Keratinocyte (primary cell): ENCODE results near the gene USP35. TPM values are rescaled to one million over a fixed set of nuclear protein-coding genes. Genes with fewer than 3 reads are reported as not detected.

Experiments
- DNase-seq: peaks from one replicate; pipeline ENCODE4 v3.0.0-alpha.2; 2011; ENCODE audit warnings: low read depth, missing footprints, low spot score
- FAIRE-seq: peaks from 2 replicates; lab custom pipeline; 2011; peaks lifted over from hg19 to GRCh38; lab: Jason Lieb, UNC
- H2AFZ ChIP-seq: 2 replicates; pipeline ENCODE4 v1.6.0; 2012; ENCODE audit warnings: low read length, control low read depth, inconsistent platforms; ENCODE audit not compliant: control insufficient read depth
- H3K27ac ChIP-seq: 2 replicates; pipeline ENCODE4 v1.5.1; 2011; ENCODE audit warnings: low read length; ENCODE audit not compliant: control insufficient read depth, insufficient read depth
- H3K27me3 ChIP-seq: 3 replicates; pipeline ENCODE4 v1.6.0; 2011; ENCODE audit warnings: low read length; ENCODE audit not compliant: control insufficient read depth, insufficient read depth; ENCODE audit errors: extremely low read depth
- H3K36me3 ChIP-seq, 2 experiments: 2 replicates in 1 of 2; 3 replicates in 1 of 2; pipeline ENCODE4 v1.5.1; 2011; ENCODE audit warnings: low read length in 2 of 2, mild to moderate bottlenecking in 1 of 2; ENCODE audit not compliant: control insufficient read depth in 2 of 2, insufficient read depth in 2 of 2; ENCODE audit errors: extremely low read depth in 1 of 2
- H3K4me1 ChIP-seq: 3 replicates; pipeline ENCODE4 v1.5.1; 2011; ENCODE audit warnings: low read length; ENCODE audit not compliant: control insufficient read depth, insufficient read depth; ENCODE audit errors: extremely low read depth
- H3K4me2 ChIP-seq: 3 replicates; pipeline ENCODE4 v1.6.0; 2011; ENCODE audit warnings: low read depth, low read length; ENCODE audit not compliant: control insufficient read depth, insufficient read depth; ENCODE audit errors: extremely low read depth
- H3K4me3 ChIP-seq, 3 experiments: fragments of 200-600 bp in 1 of 3; sonication (generic) in 1 of 3; 2 replicates in 2 of 3; 3 replicates in 1 of 3; pipeline ENCODE4 v1.5.1; 2011 to 2016; ENCODE audit warnings: low read length in 3 of 3, mild to moderate bottlenecking in 3 of 3, control low read depth in 2 of 3, inconsistent platforms in 1 of 3, low read depth in 1 of 3, mixed read lengths in 1 of 3, mixed run types in 1 of 3, moderate library complexity in 1 of 3; ENCODE audit not compliant: control insufficient read depth in 2 of 3, insufficient read depth in 2 of 3; ENCODE audit errors: extremely low read depth in 1 of 3
- H3K79me2 ChIP-seq: 2 replicates; pipeline ENCODE4 v1.6.0; 2012; ENCODE audit warnings: low read length; ENCODE audit not compliant: control insufficient read depth, insufficient read depth
- H3K9ac ChIP-seq: 3 replicates; pipeline ENCODE4 v1.6.0; 2011; ENCODE audit warnings: low read length; ENCODE audit not compliant: control insufficient read depth, insufficient read depth; ENCODE audit errors: extremely low read depth
- H3K9me1 ChIP-seq: 3 replicates; pipeline ENCODE4 v1.6.0; 2011; ENCODE audit warnings: low read length; ENCODE audit not compliant: control insufficient read depth, insufficient read depth; ENCODE audit errors: extremely low read depth
- H3K9me3 ChIP-seq: 2 replicates; pipeline ENCODE4 v1.5.1; 2012; ENCODE audit warnings: low read depth, low read length; ENCODE audit not compliant: control insufficient read depth
- H4K20me1 ChIP-seq: 3 replicates; pipeline ENCODE4 v1.6.0; 2011; ENCODE audit warnings: low read length; ENCODE audit not compliant: control insufficient read depth, insufficient read depth; ENCODE audit errors: extremely low read depth
- EZH2 ChIP-seq: IDR thresholded peaks from one replicate; pipeline ENCODE4 v1.6.1; 2012; ENCODE audit warnings: inconsistent platforms, mild to moderate bottlenecking, low read length, moderate library complexity
- dilution Hi-C: fragments of 300-500 bp; cut with MboI; formaldehyde crosslinking; loops from one replicate; pipeline ENCODE4 v1.7.0; 2020; ENCODE audit warnings: low sequenced_read_pairs; ENCODE audit not compliant: extremely low pct_ligation_motif_present
- polyA plus RNA-seq, 5 experiments: library from polyadenylated mRNA; depleted of rRNA in 3 of 5; stranded (reverse) in 3 of 5; stranded (forward) in 1 of 5; unstranded in 1 of 5; fragments of >200 nt; gene quantifications; 1 replicate in 1 of 5; 2 replicates in 3 of 5; 3 replicates in 1 of 5; pipeline versions ENCODE4 v1.2.1 to v1.2.3, GENCODE V29; 2011 to 2012; ENCODE audit warnings: missing spikeins in 2 of 5, low read depth in 1 of 5, low replicate concordance in 1 of 5
- TF ChIP-seq, protein P1 (sequence below), 3 experiments: IDR thresholded peaks in 1 of 3; conservative IDR thresholded peaks in 1 of 3; optimal IDR thresholded peaks in 1 of 3; 2 replicates in 2 of 3; 3 replicates in 1 of 3; pipeline versions ENCODE3 to v1.5.1; 2011; ENCODE audit warnings: low read length in 3 of 3, mild to moderate bottlenecking in 3 of 3, moderate library complexity in 2 of 3, control low read depth in 1 of 3, inconsistent platforms in 1 of 3; ENCODE audit not compliant: insufficient read depth in 2 of 3; ENCODE audit errors: extremely low read depth in 1 of 3

Gene USP35
- polyA plus RNA-seq, 1 donor (not counting 4 experiments of a cell fraction or from before 2014, with no cell fraction given) = 5.0 TPM

GRCh38 chr11:78229106-78229505 is 40.4 kb downstream of the USP35 start:
- dilution Hi-C loops = no loop called here
- FAIRE-seq = no peak

GRCh38 chr11:78230161-78230877 is 41.6 kb downstream of the USP35 start:
- no peak overlapping the region for H3K27ac ChIP-seq

More at GRCh38 chr11:78229106-78229505, 40.4 kb downstream of the USP35 start:
- H3K79me2 ChIP-seq = no peaks in the 10 kb centered on the region
- no peaks in the 10 kb centered on the region for H3K9me3 ChIP-seq
- H2AFZ ChIP-seq = no peak overlapping the region
- no peak overlapping the region for H3K27ac ChIP-seq
- no peaks in the 10 kb centered on the region for H3K9me1 ChIP-seq
- DNase-seq = no peak
- no peaks in the 10 kb centered on the region for H3K36me3 ChIP-seq
- TF ChIP-seq EZH2 = no peak
- TF ChIP-seq, protein P1, sequence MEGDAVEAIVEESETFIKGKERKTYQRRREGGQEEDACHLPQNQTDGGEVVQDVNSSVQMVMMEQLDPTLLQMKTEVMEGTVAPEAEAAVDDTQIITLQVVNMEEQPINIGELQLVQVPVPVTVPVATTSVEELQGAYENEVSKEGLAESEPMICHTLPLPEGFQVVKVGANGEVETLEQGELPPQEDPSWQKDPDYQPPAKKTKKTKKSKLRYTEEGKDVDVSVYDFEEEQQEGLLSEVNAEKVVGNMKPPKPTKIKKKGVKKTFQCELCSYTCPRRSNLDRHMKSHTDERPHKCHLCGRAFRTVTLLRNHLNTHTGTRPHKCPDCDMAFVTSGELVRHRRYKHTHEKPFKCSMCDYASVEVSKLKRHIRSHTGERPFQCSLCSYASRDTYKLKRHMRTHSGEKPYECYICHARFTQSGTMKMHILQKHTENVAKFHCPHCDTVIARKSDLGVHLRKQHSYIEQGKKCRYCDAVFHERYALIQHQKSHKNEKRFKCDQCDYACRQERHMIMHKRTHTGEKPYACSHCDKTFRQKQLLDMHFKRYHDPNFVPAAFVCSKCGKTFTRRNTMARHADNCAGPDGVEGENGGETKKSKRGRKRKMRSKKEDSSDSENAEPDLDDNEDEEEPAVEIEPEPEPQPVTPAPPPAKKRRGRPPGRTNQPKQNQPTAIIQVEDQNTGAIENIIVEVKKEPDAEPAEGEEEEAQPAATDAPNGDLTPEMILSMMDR (optimal IDR thresholded peaks at IDR 0.05 in 1 of 3, IDR thresholded peaks at IDR 0.05 in 1 of 3, conservative IDR thresholded peaks at IDR 0.05 in 1 of 3; ENCODE audit: extremely low read depth in 1 of 3, insufficient read depth in 2 of 3, low read length in 3 of 3) = no peak
- H3K4me1 ChIP-seq = no peaks in the 10 kb centered on the region
- no peaks in the 10 kb centered on the region for H4K20me1 ChIP-seq
- H3K9ac ChIP-seq = no peak overlapping the region
- H3K27me3 ChIP-seq = no peaks in the 10 kb centered on the region
- no peak overlapping the region for H3K4me2 ChIP-seq
- no peak overlapping the region for H3K4me3 ChIP-seq

More at GRCh38 chr11:78230161-78230877, 41.6 kb downstream of the USP35 start:
- Histone ChIP-seq H3K9me1 (no peaks in the 10 kb centered on the region), H4K20me1 (no peaks in the 10 kb centered on the region), H3K79me2 (no peaks in the 10 kb centered on the region), H3K4me3 (no peak overlapping the region), H3K27me3 (no peaks in the 10 kb centered on the region), H3K36me3 (no peaks in the 10 kb centered on the region), H3K4me2 (no peak overlapping the region), H2AFZ (no peak overlapping the region), H3K9ac (no peak overlapping the region), H3K9me3 (no peaks in the 10 kb centered on the region), H3K4me1 (no peaks in the 10 kb centered on the region)
- dilution Hi-C loops = no loop called here
- TF ChIP-seq, protein P1 (optimal IDR thresholded peaks at IDR 0.05 in 1 of 3, IDR thresholded peaks at IDR 0.05 in 1 of 3, conservative IDR thresholded peaks at IDR 0.05 in 1 of 3; ENCODE audit: extremely low read depth in 1 of 3, insufficient read depth in 2 of 3, low read length in 3 of 3) = no peak
- TF ChIP-seq EZH2 = no peak
- no peak for DNase-seq
- no peak for FAIRE-seq
